ENCODE results near the gene SPSB4. TPM values are rescaled to one million over a fixed set of nuclear protein-coding genes. Genes with fewer than 3 reads are reported as not detected.

SPSB4 gene
- total and polyA plus RNA-seq, 2 of the 13 experiments (the other 11 are each of a cell fraction or from before 2014, with no cell fraction given): not detected

GRCh38 chr3:141150931-141151330 is 99.8 kb downstream of the SPSB4 start:
- ATAC-seq: no peak
- Histone ChIP-seq H3K36me3 (replicated peaks in 1 of 2; ENCODE audit: control insufficient read depth in 1 of 2, insufficient read depth in 2 of 2, low read length in 2 of 2) (no peaks in the 10 kb centered on the region), H4K20me1 (ENCODE audit: insufficient read depth, low read length) (no peaks in the 10 kb centered on the region), H3K4me1 (ENCODE audit: insufficient read depth, low read length) (peaks cover 27% of the 10 kb centered on the region), H3K4me2 (ENCODE audit: low read depth, low read length) (no peak overlapping the region), H3K4me3 (replicated peaks in 1 of 3; ENCODE audit: insufficient read depth in 1 of 3, low read depth in 2 of 3, low read length in 3 of 3) (no peak overlapping the region), H3K9ac (ENCODE audit: insufficient read depth, low read depth, low read length) (no peak overlapping the region), H3K79me2 (ENCODE audit: insufficient read depth, low read length) (no peaks in the 10 kb centered on the region), H3K27ac (ENCODE audit: extremely low read length, insufficient read depth, low read length) (no peak overlapping the region), H2AFZ (ENCODE audit: low read length) (no peak overlapping the region), H3K9me3 (ENCODE audit: low read length) (no peaks in the 10 kb centered on the region), H3K27me3 (ENCODE audit: control insufficient read depth in 1 of 2, insufficient read depth in 2 of 2, low read length in 2 of 2) (no peaks in the 10 kb centered on the region)
- in situ Hi-C loops (cut with HindIII; ENCODE audit: extremely low pct_ligation_motif_present, low pct_unique_long_range_greater_than_20kb): no loop called here
- ChIA-PET POLR2A (no interaction called here), CTCF (ENCODE audit: low intra/inter-chr PET ratio, low total read pairs) (no interaction called here)
- 95% methylated on average over 2 of the region's 2 CpGs for WGBS (ENCODE audit: low lambda C conversion rate)
- TF ChIP-seq ZFP82 (CRISPR knock-in tag; IDR thresholded peaks at IDR 0.05; ENCODE audit: borderline replicate concordance) (no peak), TRIM22 (IDR thresholded peaks at IDR 0.05) (no peak), CREM (IDR thresholded peaks at IDR 0.05) (no peak), CREM (CRISPR knock-in tag; IDR thresholded peaks at IDR 0.05) (no peak), NFYB (CRISPR knock-in tag; IDR thresholded peaks at IDR 0.05) (no peak), MLLT10 (CRISPR knock-in tag; IDR thresholded peaks at IDR 0.05) (no peak), HMG20B (CRISPR knock-in tag; conservative IDR thresholded peaks at IDR 0.05) (no peak), AGO2 (optimal IDR thresholded peaks at IDR 0.05; ENCODE audit: low read depth, low read length) (no peak), MEF2D (CRISPR knock-in tag; IDR thresholded peaks at IDR 0.05) (no peak), ETV6 (CRISPR knock-in tag; conservative IDR thresholded peaks at IDR 0.05) (no peak), ZNF580 (CRISPR knock-in tag; IDR thresholded peaks at IDR 0.05; ENCODE audit: borderline replicate concordance, low read depth) (no peak), ZNF740 (CRISPR knock-in tag; IDR thresholded peaks at IDR 0.05) (no peak), ZNF326 (CRISPR knock-in tag; IDR thresholded peaks at IDR 0.05; ENCODE audit: borderline replicate concordance) (no peak), POLR2AphosphoS5 (IDR thresholded peaks at IDR 0.05; ENCODE audit: low read depth, low read length) (no peak), IKZF5 (CRISPR knock-in tag; IDR thresholded peaks at IDR 0.05) (no peak), ELK4 (CRISPR knock-in tag; IDR thresholded peaks at IDR 0.05; ENCODE audit: borderline replicate concordance) (no peak), SIN3B (IDR thresholded peaks at IDR 0.05; ENCODE audit: low read length) (no peak), ZNF441 (CRISPR knock-in tag; IDR thresholded peaks at IDR 0.05; ENCODE audit: borderline replicate concordance) (no peak), PBX2 (CRISPR knock-in tag; IDR thresholded peaks at IDR 0.05) (no peak), CBX1 (IDR thresholded peaks at IDR 0.05; ENCODE audit: low read depth) (no peak)
- intact Hi-C loops (cut with micrococcal nuclease; ENCODE audit: unreplicated experiment): no loop called here
- no peak for FAIRE-seq
- DNase-seq (ENCODE audit: low spot score): no peak
- BruUV-seq (replicated peaks): no TSS peak
